Transverse colon (tissue), 3 donors: ENCODE measurements around the gene ASB11.

ENCODE experiments used
- EP300 ChIP-seq: sonication (generic); formaldehyde crosslinking; IDR thresholded peaks from one replicate; pipeline ENCODE4 v1.6.1; 2017; ENCODE audit warnings: antibody characterized with exemption, low read depth
- POLR2A ChIP-seq: fragments of 450-650 bp; IDR thresholded peaks from one replicate; pipeline ENCODE4 v1.6.1; 2016; ENCODE audit warnings: antibody characterized with exemption, mild to moderate bottlenecking, moderate library complexity
- TF ChIP-seq, protein P1 (sequence below), 5 experiments: fragments of 200-600 bp in 3 of 5; fragments of 450-650 bp in 2 of 5; sonication (generic) in 3 of 5; IDR thresholded peaks; 1 replicate in 2 of 5; 2 replicates in 3 of 5; pipeline ENCODE4 v1.5.1; 2016 to 2017; ENCODE audit warnings: antibody characterized with exemption in 5 of 5, inconsistent platforms in 3 of 5, mild to moderate bottlenecking in 2 of 5, moderate library complexity in 1 of 5

DNA sequence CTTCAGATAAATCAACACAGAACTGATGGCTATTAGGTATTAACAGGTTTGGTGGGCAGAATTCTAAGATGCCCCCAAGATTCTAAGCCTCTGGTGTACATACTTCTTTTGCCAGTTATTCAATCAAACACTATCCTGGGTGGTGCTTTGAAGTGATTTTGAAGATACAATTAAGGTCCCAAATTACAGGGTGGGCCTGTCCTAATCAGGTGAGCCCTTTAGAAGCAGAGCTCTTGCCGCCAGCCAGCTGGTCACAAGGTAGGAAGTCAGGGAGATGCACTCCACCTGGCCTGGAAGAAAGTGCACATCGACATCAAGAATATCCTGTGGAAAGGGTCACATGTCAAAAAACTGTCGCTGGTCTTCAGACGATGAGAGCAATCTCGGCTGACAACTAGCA, 75.0 kb downstream of the ASB11 start:
- TF ChIP-seq, protein P1, sequence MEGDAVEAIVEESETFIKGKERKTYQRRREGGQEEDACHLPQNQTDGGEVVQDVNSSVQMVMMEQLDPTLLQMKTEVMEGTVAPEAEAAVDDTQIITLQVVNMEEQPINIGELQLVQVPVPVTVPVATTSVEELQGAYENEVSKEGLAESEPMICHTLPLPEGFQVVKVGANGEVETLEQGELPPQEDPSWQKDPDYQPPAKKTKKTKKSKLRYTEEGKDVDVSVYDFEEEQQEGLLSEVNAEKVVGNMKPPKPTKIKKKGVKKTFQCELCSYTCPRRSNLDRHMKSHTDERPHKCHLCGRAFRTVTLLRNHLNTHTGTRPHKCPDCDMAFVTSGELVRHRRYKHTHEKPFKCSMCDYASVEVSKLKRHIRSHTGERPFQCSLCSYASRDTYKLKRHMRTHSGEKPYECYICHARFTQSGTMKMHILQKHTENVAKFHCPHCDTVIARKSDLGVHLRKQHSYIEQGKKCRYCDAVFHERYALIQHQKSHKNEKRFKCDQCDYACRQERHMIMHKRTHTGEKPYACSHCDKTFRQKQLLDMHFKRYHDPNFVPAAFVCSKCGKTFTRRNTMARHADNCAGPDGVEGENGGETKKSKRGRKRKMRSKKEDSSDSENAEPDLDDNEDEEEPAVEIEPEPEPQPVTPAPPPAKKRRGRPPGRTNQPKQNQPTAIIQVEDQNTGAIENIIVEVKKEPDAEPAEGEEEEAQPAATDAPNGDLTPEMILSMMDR (IDR thresholded peaks at IDR 0.05) = no peak
- TF ChIP-seq EP300 = no peak
- no peak for TF ChIP-seq POLR2A
